ENCODE results near the gene TICAM1.

DNA sequence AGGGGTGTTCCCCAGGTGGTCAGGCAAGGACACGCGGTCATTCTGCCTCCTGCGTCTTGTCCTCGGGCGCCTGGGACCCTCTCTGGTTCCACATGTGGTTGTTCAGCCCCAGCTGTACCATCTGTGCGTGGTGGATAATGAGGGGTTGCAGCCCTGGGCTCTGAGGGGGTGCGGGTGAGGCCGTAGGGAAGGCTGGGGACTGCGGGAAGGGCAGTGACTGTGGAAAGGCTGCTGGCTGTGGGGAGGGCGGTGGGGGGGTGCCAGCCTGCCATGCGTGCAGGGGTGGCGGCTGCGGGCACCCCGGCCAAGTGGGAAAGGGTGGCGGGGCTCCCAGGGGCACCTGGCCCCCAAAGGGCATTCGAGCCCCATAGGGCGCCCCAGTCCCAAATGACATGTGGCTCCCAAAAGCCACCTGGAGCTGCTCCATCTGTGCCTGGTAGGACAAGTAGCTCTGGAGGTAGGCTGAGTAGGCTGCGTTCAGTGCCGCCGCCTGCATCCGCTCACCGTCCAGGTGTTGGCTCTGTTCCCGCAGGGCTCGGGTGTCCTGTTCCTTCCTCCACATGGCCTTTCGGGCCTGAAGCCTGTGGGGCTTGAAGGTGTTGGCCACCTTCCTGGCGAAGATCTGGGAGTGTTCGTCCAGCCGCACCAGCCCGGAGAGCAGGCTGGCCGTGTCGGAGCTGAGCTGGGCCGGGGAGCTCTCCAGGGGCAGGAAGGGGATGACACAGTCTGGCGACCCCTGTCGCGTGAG lies 15.1 kb downstream of the TICAM1 start:
- TF ChIP-seq, protein P1, sequence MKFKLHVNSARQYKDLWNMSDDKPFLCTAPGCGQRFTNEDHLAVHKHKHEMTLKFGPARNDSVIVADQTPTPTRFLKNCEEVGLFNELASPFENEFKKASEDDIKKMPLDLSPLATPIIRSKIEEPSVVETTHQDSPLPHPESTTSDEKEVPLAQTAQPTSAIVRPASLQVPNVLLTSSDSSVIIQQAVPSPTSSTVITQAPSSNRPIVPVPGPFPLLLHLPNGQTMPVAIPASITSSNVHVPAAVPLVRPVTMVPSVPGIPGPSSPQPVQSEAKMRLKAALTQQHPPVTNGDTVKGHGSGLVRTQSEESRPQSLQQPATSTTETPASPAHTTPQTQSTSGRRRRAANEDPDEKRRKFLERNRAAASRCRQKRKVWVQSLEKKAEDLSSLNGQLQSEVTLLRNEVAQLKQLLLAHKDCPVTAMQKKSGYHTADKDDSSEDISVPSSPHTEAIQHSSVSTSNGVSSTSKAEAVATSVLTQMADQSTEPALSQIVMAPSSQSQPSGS (CRISPR knock-in tag; IDR thresholded peaks at IDR 0.05; ENCODE audit: borderline replicate concordance, low read depth), result no peak
- TF ChIP-seq FOXP1 (CRISPR knock-in tag; IDR thresholded peaks at IDR 0.05; ENCODE audit: borderline replicate concordance), result 0 out of 2 replicates have a peak, but pooled peaks have one; percentile 20
- TF ChIP-seq, protein P2, sequence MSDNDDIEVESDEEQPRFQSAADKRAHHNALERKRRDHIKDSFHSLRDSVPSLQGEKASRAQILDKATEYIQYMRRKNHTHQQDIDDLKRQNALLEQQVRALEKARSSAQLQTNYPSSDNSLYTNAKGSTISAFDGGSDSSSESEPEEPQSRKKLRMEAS (CRISPR knock-in tag; IDR thresholded peaks at IDR 0.05), result no peak
- TF ChIP-seq, protein P3, sequence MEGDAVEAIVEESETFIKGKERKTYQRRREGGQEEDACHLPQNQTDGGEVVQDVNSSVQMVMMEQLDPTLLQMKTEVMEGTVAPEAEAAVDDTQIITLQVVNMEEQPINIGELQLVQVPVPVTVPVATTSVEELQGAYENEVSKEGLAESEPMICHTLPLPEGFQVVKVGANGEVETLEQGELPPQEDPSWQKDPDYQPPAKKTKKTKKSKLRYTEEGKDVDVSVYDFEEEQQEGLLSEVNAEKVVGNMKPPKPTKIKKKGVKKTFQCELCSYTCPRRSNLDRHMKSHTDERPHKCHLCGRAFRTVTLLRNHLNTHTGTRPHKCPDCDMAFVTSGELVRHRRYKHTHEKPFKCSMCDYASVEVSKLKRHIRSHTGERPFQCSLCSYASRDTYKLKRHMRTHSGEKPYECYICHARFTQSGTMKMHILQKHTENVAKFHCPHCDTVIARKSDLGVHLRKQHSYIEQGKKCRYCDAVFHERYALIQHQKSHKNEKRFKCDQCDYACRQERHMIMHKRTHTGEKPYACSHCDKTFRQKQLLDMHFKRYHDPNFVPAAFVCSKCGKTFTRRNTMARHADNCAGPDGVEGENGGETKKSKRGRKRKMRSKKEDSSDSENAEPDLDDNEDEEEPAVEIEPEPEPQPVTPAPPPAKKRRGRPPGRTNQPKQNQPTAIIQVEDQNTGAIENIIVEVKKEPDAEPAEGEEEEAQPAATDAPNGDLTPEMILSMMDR (IDR thresholded peaks at IDR 0.05), result no peak
- TF ChIP-seq, protein P4, sequence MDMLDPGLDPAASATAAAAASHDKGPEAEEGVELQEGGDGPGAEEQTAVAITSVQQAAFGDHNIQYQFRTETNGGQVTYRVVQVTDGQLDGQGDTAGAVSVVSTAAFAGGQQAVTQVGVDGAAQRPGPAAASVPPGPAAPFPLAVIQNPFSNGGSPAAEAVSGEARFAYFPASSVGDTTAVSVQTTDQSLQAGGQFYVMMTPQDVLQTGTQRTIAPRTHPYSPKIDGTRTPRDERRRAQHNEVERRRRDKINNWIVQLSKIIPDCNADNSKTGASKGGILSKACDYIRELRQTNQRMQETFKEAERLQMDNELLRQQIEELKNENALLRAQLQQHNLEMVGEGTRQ (CRISPR knock-in tag; IDR thresholded peaks at IDR 0.05), result no peak
